Peyer's patch (tissue), 4 donors: Measurements from ENCODE around the gene ADGRG3. TPM values are rescaled to one million over a fixed set of nuclear protein-coding genes. Genes with fewer than 3 reads are reported as not detected.
"Not testable (repeated sequence)": the region's sequence is repeated elsewhere in the genome, so short reads cannot be mapped to it uniquely, and the experiment has no call there.

Source experiments
- DNase-seq, 3 donors: peaks; one replicate each; pipeline ENCODE4 v3.0.0-alpha.2; 2017 to 2019
- H3K27ac ChIP-seq, 4 donors: fragments of 200-600 bp; sonication (generic); one replicate each; pipeline ENCODE4 v1.5.1; 2016 to 2019
- H3K27me3 ChIP-seq, 2 donors: fragments of 200-600 bp; sonication (generic); one replicate each; pipeline ENCODE4 v1.5.1; 2019
- H3K36me3 ChIP-seq, 3 donors: fragments of 200-600 bp; sonication (generic); one replicate each; pipeline ENCODE4 v1.5.1; 2016 to 2019
- H3K4me1 ChIP-seq, 4 donors: fragments of 200-600 bp; sonication (generic); one replicate each; pipeline ENCODE4 v1.5.1; 2016 to 2019
- H3K4me3 ChIP-seq, 4 donors: fragments of 200-600 bp; sonication (generic); 1 replicate in 3 of 4; 2 replicates in 1 of 4; pipeline ENCODE4 v1.5.1; 2016 to 2019; ENCODE audit warnings: mild to moderate bottlenecking in 1 of 4
- H3K9me3 ChIP-seq, 4 donors: fragments of 200-600 bp; sonication (generic); one replicate each; pipeline ENCODE4 v1.5.1; 2016 to 2019; ENCODE audit warnings: mild to moderate bottlenecking in 1 of 4
- POLR2A ChIP-seq, 2 donors: fragments of 450-650 bp; IDR thresholded peaks; one replicate each; pipeline ENCODE4 v1.5.1; 2017; ENCODE audit warnings: antibody characterized with exemption in 2 of 2, mild to moderate bottlenecking in 2 of 2, moderate library complexity in 2 of 2
- total RNA-seq, 4 donors: library from RNA; depleted of rRNA; stranded (reverse); fragments of >200 nt; gene quantifications; one replicate each; pipeline ENCODE4 v1.1.0, GENCODE V29; 2016
- TF ChIP-seq, protein P1 (sequence below), 6 experiments: fragments of 450-650 bp in 4 of 6; fragments of 200-600 bp in 2 of 6; sonication (generic) in 1 of 6; IDR thresholded peaks; one replicate each; pipeline ENCODE4 v1.5.1; 2017 to 2019; ENCODE audit warnings: antibody characterized with exemption in 6 of 6, mild to moderate bottlenecking in 3 of 6, moderate library complexity in 1 of 6

ADGRG3 gene
- total RNA-seq, 4 donors from 2014 or later: 0.47 to 4.1 (median 1.9) TPM

GRCh38 chr16:57728336-57729181 is 60.5 kb downstream of the ADGRG3 start:
- no peaks in the 10 kb centered on the region for H3K36me3 ChIP-seq
- H3K27ac ChIP-seq: no peak overlapping the region
- TF ChIP-seq POLR2A (IDR thresholded peaks at IDR 0.05): no peak
- TF ChIP-seq, protein P1, sequence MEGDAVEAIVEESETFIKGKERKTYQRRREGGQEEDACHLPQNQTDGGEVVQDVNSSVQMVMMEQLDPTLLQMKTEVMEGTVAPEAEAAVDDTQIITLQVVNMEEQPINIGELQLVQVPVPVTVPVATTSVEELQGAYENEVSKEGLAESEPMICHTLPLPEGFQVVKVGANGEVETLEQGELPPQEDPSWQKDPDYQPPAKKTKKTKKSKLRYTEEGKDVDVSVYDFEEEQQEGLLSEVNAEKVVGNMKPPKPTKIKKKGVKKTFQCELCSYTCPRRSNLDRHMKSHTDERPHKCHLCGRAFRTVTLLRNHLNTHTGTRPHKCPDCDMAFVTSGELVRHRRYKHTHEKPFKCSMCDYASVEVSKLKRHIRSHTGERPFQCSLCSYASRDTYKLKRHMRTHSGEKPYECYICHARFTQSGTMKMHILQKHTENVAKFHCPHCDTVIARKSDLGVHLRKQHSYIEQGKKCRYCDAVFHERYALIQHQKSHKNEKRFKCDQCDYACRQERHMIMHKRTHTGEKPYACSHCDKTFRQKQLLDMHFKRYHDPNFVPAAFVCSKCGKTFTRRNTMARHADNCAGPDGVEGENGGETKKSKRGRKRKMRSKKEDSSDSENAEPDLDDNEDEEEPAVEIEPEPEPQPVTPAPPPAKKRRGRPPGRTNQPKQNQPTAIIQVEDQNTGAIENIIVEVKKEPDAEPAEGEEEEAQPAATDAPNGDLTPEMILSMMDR (IDR thresholded peaks at IDR 0.05): no peak
- DNase-seq: peak in 1 of 3 donors; percentile 10
- H3K4me1 ChIP-seq: no peaks in the 10 kb centered on the region
- no peaks in the 10 kb centered on the region for H3K9me3 ChIP-seq
- no peaks in the 10 kb centered on the region for H3K27me3 ChIP-seq
- no peak overlapping the region for H3K4me3 ChIP-seq

DNA sequence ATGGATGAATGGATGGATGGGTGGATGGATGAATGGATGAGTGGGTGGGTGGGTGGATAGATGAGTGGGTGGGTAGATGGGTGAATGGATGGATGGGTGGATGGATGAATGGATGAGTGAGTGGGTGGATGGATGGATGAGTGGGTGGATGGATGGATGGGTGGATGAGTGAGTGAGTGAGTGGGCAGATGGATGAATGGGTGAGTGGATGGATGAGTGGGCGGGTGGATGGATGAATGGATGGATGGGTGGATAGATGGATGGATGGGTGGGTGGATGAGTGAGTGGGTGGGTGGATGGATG is 61.0 kb downstream of the ADGRG3 start:
- Histone ChIP-seq H3K9me3 (no peaks in the 10 kb centered on the region), H3K4me1 (peaks cover 0 to 3% (median 0%) of the 10 kb centered on the region in 4 donors), H3K27me3 (no peaks in the 10 kb centered on the region), H3K36me3 (no peaks in the 10 kb centered on the region), H3K4me3 (no peak overlapping the region), H3K27ac (no peak overlapping the region)
- no peak for TF ChIP-seq POLR2A (IDR thresholded peaks at IDR 0.05)
- TF ChIP-seq, protein P1 (IDR thresholded peaks at IDR 0.05): no peak
- DNase-seq: no peak

GRCh38 chr16:57729852-57730251 is 61.7 kb downstream of the ADGRG3 start:
- not testable (repeated sequence) for H3K27me3 ChIP-seq, H3K4me1 ChIP-seq, H3K4me3 ChIP-seq, H3K9me3 ChIP-seq, DNase-seq, H3K27ac ChIP-seq, H3K36me3 ChIP-seq

DNA sequence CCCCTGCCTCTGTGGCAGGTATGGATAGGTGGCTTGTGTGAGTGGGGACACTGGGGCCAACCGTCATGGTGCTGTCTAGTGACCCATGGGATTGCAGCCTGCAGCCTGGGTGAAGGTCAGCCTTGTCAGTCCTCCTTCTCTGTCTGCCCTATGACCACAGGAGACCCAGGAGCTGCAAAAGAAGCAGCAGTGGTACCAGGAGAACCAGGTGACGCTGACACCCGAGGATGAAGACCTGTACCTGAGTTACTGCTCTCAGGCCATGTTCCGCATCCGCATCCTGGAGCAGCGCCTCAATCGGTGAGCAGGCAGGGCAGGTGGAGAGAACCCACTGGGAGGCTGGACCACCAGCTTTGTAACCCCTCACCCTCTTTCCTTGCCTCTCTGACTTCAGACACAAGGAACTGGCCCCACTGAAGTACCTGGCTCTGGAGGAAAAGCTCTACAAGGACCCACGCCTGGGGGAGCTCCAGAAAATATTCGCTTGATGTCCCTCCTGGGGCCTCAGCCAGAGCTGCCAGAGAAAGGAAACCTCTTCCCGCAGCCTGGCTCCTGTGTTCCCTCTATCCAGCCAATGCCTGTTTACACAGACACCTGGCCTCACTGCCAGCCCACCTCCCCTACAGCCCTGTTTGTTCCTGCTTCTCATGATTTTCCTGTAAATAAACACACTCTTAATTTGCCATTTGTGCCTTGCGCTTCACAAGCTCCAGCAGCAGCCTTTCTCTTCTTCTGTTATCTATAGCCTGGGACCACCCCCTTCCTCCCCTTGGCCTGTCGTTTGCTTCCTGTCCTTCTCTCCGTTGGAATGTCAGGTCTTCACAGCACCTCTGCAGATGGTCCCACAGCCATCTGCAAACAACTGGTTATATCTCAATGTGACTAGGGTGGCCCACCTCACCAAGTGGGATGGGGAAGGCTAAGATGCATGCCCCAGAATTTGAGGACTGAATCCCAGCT is 62.9 kb downstream of the ADGRG3 start:
- Histone ChIP-seq H3K27me3 (no peaks in the 10 kb centered on the region), H3K4me3 (no peak overlapping the region), H3K9me3 (no peaks in the 10 kb centered on the region), H3K36me3 (no peaks in the 10 kb centered on the region), H3K4me1 (peaks cover 0 to 10% (median 5%) of the 10 kb centered on the region in 4 donors), H3K27ac (no peak overlapping the region)
- DNase-seq: no peak
- no peak for TF ChIP-seq POLR2A (IDR thresholded peaks at IDR 0.05)
- TF ChIP-seq, protein P1 (IDR thresholded peaks at IDR 0.05): no peak

DNA sequence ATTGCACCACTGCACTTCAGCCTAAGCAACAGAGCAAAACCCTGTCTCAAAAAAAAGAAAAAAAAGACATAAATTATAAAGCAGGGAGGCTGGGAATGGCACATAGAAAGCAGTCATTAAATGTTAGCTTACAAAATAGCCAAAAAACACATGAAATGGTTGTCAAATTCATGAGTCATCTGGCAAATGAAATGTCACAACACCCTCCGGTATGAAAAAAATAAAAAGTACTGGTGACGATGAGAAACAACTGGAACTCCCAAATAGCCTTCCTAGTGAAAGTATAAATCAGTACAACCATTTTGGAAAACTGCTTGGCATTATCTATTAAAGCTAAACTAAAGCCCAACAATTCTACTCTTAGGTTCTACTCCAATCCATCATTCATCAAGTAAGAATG is 63.9 kb downstream of the ADGRG3 start:
- no peak for DNase-seq
- Histone ChIP-seq H3K36me3 (no peaks in the 10 kb centered on the region), H3K9me3 (no peaks in the 10 kb centered on the region), H3K4me1 (peaks cover 0 to 20% (median 12%) of the 10 kb centered on the region in 4 donors), H3K27me3 (no peaks in the 10 kb centered on the region), H3K27ac (no peak overlapping the region), H3K4me3 (no peak overlapping the region)
- TF ChIP-seq, protein P1 (IDR thresholded peaks at IDR 0.05): no peak
- TF ChIP-seq POLR2A (IDR thresholded peaks at IDR 0.05): no peak

- peaks cover 0 to 24% (median 12%) of the 10 kb centered on the region in 4 donors for H3K4me1 ChIP-seq
- H3K9me3 ChIP-seq: no peaks in the 10 kb centered on the region
- H3K4me3 ChIP-seq: no peak overlapping the region
- TF ChIP-seq, protein P1 (IDR thresholded peaks at IDR 0.05): no peak
- no peak for DNase-seq
- no peaks in the 10 kb centered on the region for H3K27me3 ChIP-seq
- no peak overlapping the region for H3K27ac ChIP-seq
- H3K36me3 ChIP-seq: no peaks in the 10 kb centered on the region
Observed at GRCh38 chr16:57732714-57733113, 64.6 kb downstream of the ADGRG3 start.
